Uterus (tissue), 2 donors: ENCODE measurements around the gene METTL24.

Experiments
- CTCF ChIP-seq, 4 experiments: fragments of 200-600 bp in 2 of 4; fragments of 450-650 bp in 2 of 4; sonication (generic) in 2 of 4; IDR thresholded peaks; one replicate each; pipeline ENCODE4 v1.5.1; 2016 to 2019; ENCODE audit warnings: antibody characterized with exemption in 4 of 4, mild to moderate bottlenecking in 2 of 4, moderate library complexity in 1 of 4
- POLR2A ChIP-seq, 2 donors: fragments of 450-650 bp; IDR thresholded peaks; one replicate each; pipeline ENCODE4 v1.6.1; 2016; ENCODE audit warnings: antibody characterized with exemption in 2 of 2, mild to moderate bottlenecking in 1 of 2, moderate library complexity in 1 of 2

DNA sequence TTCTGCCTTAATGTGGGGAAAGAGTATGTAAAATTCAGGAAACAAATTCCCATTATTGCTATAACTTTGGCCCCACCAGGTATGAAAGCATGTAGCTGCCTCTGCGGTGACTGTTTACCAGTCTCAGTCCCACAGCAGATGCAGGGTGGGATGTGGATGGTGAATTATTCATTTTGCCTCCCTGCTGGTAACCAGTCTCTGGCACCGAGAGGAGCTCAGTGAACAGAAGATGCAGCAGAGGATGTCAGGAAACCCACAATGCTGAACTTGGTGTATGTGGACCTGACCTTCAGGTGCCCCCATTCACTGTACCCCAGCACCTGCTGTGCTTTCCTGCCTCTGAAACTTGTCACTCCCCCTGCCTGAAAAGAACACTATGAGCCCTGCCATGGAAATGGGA lies 8.8 kb upstream of the METTL24 start:
- TF ChIP-seq CTCF (IDR thresholded peaks at IDR 0.05) = no peak
- TF ChIP-seq POLR2A (IDR thresholded peaks at IDR 0.05) = no peak
